T-helper 2 cell treated with Interferon-gamma antibody and Interleukin-4, amounts not matched to agents 100 ng/mL and 5 ng/mL, for 36 hours (primary cell): ENCODE measurements around the gene TMX3. TPM values are rescaled to one million over a fixed set of nuclear protein-coding genes. Genes with fewer than 3 reads are reported as not detected.

Experiments
- intact Hi-C: fragments of 100-400 bp; cut with micrococcal nuclease; formaldehyde crosslinking; loops from one replicate; pipeline ENCODE4 v1.15.1; 2023
- total RNA-seq: library from RNA; stranded (reverse); gene quantifications from 2 replicates; pipeline ENCODE4 v1.2.3, GENCODE V29; 2022

The TMX3 gene, protein sequence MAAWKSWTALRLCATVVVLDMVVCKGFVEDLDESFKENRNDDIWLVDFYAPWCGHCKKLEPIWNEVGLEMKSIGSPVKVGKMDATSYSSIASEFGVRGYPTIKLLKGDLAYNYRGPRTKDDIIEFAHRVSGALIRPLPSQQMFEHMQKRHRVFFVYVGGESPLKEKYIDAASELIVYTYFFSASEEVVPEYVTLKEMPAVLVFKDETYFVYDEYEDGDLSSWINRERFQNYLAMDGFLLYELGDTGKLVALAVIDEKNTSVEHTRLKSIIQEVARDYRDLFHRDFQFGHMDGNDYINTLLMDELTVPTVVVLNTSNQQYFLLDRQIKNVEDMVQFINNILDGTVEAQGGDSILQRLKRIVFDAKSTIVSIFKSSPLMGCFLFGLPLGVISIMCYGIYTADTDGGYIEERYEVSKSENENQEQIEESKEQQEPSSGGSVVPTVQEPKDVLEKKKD
- 61.9 and 64.4 TPM in 2 replicates for total RNA-seq

DNA sequence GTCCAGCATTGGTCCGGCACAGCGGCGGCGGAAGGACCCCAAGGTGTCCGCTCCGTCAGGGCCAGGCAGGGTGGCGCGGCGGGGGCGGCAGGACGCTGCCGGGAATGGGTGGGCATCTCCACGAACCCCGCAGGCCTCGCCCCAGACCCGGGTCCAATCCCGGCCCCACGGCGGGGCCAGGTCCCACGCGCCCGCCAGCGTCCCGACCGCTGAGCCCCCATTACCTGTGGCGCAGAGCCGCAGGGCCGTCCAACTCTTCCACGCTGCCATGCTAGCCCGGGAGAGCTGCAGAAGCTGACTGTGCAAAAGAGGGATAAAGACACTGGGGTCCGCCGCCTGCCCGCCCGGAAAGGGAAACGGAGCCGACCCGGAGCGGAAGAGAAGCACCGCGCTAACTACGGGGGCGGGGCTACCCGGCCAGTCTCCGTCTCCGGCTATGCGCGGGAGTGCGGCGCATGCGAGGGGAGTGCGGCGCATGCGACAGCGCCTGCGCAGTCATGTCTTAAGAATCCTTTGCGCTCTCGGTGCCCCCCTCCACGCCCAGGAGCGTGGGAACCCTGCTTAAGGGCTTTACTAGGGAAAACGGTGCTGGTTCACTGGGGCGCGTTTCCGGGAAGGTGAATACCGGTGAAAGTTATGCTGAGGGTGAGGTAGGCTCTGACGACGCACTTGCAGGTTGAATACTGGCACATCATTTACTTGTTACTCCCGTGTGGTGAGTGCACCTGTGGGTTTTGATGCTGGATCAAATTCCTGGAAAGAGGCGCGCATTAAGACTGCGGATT is at the start of gene TMX3:
TSS of gene TMX3 (minus strand) at position 397 of the 785 bp plus-strand sequence. CDS start at position 270, 127 bp downstream.
- intact Hi-C loops: loop anchor here (1.0 to 10.0 kb wide), 5 partner anchors 16 to 1490 kb away; partner anchors contain the start of genes CD226, DSEL and RTTN

DNA sequence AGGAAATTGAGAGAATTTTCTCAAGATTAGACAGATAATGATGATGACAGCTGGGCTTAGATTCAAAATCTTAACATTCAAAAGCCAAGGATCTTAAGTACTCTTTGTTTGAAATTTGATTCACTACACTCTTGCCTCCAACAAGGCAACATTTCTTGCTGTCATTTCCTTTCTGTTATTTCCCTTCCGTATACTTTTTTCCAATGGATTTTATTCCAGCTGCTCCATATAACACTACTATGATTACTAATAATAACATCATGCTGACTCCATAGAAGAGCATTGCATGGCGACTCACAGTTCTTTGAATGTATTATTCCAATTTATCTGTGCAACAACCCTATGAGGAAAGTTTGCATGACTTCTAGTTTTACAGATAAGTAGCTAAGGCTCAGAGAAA is 49.1 kb upstream of the TMX3 start:
- intact Hi-C loops: no loop called here

DNA sequence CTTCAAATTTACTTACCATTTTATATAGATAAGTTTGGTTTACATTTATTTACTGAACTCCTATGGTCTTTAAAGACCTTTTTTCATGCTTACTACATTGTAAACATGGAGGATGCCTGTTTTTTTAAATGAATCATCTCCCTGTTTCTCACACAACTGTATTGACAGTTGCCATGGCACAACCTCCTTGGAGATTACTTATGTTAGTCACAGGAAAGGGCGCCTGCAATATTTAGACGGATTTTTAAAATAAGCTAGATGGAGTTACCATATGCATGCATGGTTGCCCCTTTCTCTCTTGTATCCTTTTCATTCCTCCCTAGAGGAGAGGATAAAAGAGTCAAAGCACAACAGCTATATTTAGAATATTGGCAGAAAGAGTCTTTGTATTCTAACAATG is 48.2 kb upstream of the TMX3 start:
- intact Hi-C loops: no loop called here

- intact Hi-C loops: no loop called here
These were observed 44.4 kb upstream of the TMX3 start for GRCh38 chr18:68759308-68759707.

GRCh38 chr18:68757126-68757525 is 42.2 kb upstream of the TMX3 start:
- intact Hi-C loops: no loop called here

- intact Hi-C loops: no loop called here
These were observed 27.3 kb upstream of the TMX3 start for GRCh38 chr18:68742206-68742605.

DNA sequence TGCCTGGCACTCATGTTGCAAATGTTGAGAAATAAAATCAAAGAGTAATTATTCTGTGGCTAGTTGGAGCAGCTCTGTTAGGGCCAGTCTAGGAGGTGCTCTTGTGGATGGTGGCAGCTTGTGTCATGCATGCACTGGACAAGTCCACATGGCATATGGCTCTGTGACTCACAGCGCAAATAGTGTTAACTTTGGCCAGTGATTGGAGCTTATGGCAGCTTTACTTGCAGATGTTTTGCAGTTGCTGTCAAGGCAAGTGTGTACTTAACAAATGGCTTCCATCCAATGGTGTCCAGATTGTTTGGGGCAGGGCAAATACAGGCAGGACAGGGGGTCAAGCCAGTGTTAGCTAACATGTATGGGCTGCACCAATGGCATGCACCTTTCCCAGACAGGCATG is 26.1 kb upstream of the TMX3 start:
- intact Hi-C loops: no loop called here

- intact Hi-C loops: loop anchor here (5.0 kb wide), 1 partner anchor 77 kb away; no protein-coding TSS in a partner anchor
These were observed 24.6 kb upstream of the TMX3 start for GRCh38 chr18:68739462-68739861.

- intact Hi-C loops: loop anchor here (5.0 kb wide), 1 partner anchor 76 kb away; no protein-coding TSS in a partner anchor
These were observed 23.7 kb upstream of the TMX3 start for GRCh38 chr18:68738564-68738963.

- intact Hi-C loops: loop anchor here (2.0 to 5.0 kb wide), 3 partner anchors 21 to 1519 kb away; partner anchors contain the start of gene TMX3
These were observed 20.8 kb upstream of the TMX3 start for GRCh38 chr18:68735483-68736343.

- intact Hi-C loops: loop anchor here (2.0 kb wide), 2 partner anchors 20 to 1518 kb away; partner anchors contain the start of gene TMX3
These were observed 19.4 kb upstream of the TMX3 start for GRCh38 chr18:68734308-68734707.

- intact Hi-C loops: loop anchor here (2.0 kb wide), 2 partner anchors 19 to 1517 kb away; partner anchors contain the start of gene TMX3
These were observed 18.8 kb upstream of the TMX3 start for GRCh38 chr18:68733707-68734106.

- intact Hi-C loops: no loop called here
These were observed 13.3 kb upstream of the TMX3 start for GRCh38 chr18:68728081-68728700.

- intact Hi-C loops: no loop called here
These were observed 12.6 kb upstream of the TMX3 start for GRCh38 chr18:68727506-68727905.

DNA sequence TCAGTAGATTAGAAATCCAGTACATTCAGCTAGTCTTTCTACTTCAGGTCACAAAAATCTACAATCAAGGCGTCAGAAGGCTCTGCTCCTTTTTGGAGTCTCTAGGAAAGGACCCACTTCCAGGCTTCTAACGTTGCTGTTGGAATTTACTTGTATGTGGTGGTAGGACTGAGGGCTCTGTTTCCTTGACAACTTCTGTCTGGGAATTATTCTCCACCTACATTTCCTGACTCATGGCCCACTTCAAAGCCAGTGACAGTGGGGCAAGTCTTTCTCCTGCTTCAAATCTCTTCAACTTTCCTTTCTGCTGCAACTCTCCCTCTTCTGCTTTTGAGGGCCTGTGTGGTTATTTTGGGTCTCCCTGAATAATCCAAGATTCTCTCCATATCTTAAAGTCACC is 10.4 kb upstream of the TMX3 start:
- intact Hi-C loops: no loop called here

GRCh38 chr18:68724021-68724420 is 9.1 kb upstream of the TMX3 start:
- intact Hi-C loops: no loop called here

DNA sequence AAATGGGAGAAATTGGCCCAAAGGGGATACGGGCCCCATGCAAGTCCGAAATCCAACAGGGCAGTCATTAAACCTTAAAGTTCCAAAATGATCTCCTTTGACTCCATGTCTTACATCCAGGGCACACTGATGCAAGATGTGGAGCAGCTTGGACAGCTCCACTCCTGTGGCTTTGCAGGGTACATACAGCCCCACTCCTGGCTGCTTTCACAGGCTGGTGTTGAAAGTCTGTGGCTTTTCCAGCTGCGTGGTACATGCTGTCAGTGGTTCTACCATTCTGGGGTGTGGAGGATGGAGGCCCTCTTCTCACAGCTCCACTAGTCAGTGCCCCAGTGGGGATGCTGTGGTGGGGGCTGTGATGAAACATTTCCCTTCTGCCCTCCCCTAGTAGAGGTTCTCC is 8.6 kb upstream of the TMX3 start:
- intact Hi-C loops: no loop called here

GRCh38 chr18:68722821-68723220 is 7.9 kb upstream of the TMX3 start:
- intact Hi-C loops: no loop called here

GRCh38 chr18:68721681-68722583 is 7.0 kb upstream of the TMX3 start:
- intact Hi-C loops: no loop called here
